HG03442 (cell line): Measurements from ENCODE around the gene POGZ.
A peak's percentile ranks its signal among the peaks of the same experiment; 100 is the strongest.
"Not testable (repeated sequence)": the region's sequence is repeated elsewhere in the genome, so short reads cannot be mapped to it uniquely, and the experiment has no call there.

Experiments
- ATAC-seq: cut with Tn5 transposase; IDR thresholded peaks from one replicate; pipeline ENCODE4 v1.9.1; 2021; ENCODE audit warnings: mild to moderate bottlenecking, moderate library complexity; ENCODE audit not compliant: unreplicated experiment

POGZ gene

DNA sequence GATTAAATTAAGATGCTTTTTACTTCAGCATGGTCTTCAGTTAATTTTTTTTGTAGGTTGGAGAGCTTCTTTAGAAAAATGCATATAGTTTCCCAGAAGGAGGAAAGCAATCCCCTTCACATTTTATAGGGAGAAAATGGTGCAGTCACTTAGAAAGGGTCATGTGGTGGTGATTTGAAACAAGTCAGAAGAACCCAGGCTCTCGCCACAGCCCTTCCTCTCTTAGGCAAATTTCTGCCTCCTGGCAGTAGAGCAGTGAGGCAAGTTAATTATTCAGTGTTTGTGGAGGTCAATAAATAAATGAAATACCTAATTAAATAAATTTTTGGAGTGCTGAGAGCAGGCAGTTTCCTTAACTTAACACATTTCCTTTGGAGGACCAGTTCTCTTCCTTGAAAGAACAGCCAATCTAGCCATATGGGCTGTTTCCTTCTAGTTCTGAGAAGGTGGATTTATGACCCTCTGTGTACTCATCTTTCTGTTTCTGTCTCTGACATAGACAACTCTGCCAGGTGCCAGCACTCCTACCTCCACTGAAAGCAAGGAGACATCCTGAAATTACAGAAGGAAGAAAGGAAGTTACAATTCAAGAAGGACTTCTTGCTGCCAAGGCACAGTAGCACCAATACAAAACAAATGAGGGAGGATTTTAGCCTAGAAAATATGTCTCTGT is 19.0 kb upstream of the POGZ start:
- no peak for ATAC-seq

GRCh38 chr1:151477066-151477465 is 17.8 kb upstream of the POGZ start:
- no peak for ATAC-seq

- no peak for ATAC-seq
Observed at GRCh38 chr1:151476083-151476482, 16.8 kb upstream of the POGZ start.

DNA sequence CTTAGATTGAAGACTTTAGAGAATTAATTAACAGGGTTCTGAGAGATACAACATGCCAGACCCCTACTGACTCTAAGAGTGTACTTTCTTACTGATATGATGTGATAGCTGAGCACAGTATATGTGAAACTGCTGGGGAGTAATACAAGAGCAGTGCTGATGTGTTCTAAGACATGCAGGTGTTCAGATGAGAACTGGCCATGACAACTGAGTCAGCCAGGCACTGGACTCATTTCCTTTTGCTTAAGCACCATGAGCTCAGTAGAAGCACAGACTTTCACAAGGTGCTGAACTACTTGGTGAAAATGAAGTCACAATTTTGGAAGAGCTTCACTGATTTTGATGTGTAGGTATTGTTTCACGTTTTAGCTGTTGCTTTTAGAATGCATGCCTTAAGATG is 15.9 kb upstream of the POGZ start:
- peak; percentile 81 for ATAC-seq

DNA sequence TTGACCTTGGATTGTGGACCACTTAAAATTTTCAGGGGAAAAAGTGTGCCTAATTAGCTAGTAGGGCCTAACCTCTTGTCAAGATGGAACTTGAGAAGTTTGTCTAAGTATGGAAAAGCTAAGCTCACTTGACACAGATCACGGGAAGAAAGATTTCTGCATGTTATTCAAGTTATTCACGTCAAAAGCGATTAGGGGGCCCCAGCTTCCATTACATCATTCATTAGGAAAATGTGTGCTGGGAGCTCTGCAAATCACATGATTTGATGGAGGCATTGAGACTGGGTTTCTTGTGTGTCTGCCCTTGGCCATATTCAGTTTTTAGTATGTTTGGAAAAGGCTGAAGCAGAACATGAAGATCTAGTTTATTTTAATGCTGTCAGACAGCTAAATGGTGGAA is 15.5 kb upstream of the POGZ start:
- no peak for ATAC-seq

DNA sequence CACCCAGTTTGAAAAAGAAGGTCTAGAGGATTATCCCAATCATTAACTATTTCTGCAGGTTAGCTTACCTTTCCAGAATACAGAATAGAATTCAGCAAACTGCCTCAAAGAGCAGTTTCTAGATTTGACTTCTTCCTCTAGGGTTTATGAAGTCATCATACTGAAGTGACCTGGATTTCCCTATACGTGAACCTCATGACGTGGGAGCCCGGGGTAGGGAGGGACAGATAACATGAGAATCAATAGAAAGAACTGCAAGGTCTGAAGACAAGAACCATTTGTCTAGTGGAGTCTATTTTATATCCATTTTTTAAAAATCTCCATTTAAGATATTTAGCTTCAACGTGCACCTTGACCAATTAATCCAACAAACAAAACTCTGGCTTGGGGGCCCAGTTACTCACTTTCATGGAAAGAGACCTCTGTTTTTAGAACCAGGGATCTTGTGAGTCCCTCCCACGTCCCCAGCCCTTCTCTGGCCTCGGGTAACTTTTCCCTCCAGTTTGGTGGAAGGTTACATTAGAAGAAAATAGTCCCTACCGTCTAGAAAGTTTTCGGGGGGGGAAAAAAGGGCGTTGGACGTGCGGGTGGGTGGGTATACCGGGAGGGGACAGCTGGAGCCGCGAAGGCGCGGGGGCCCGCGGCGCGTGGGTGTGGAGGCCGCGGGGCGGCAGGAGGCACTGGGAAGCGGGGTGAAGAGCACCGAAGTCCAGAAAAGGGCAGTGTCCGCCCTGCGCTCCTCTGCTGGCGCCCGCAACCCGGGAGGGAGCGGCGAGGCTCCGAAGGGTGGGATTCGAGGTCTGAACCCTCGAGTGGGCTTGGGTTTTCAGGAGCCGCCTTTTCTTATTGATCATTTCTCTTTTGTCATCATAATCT is 13.8 kb upstream of the POGZ start:
- ATAC-seq = no peak

GRCh38 chr1:151465026-151465425 is 5.7 kb upstream of the POGZ start:
- no peak for ATAC-seq

DNA sequence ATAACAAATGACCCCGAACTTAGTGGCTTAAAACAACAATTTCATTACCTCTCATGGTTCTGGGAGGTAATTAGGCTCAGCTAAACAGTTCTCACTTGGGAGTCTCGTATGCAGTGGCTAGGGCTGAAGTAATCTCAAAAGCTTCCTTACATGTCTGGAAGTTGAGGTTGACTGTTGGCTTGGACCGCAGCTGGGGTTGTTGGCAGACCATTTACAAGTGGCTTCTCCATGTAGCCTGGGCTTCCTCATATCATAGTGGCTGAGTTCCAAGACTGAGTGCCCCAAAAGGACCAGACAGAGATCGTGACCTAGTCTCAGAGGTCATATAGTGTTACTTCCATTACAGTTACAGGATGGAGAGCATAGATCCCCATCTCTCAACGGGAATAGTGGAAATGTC is 2.4 kb upstream of the POGZ start:
- ATAC-seq = no peak

DNA sequence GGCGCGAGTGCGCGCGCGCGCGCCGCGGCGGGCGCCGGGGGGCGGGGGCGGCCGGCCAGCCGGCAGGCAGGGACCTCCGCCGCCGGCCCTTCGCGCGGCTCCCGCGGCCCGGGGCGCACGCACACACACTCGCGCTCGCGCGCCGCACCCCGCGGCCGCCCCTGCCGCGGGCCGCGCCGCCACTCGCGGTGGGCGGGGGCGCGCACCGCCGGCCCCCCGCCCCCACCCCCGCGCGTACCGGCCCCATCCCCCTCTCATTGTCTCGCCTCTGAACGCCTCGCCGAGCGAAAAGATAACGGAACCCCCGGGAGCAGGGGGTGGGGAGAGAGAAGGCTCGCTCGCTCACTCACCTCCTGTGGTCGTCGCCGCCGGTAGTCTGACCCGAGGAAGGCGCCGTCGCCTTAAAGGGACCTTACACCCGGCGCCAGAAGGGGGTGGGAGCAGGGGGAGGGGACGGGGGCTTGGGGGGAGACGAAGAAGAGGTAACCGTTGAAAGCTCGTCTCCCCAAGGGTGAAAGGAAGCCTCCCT is 428 bp downstream of the POGZ start:
- peak; percentile 39 for ATAC-seq

- peak; percentile 30 for ATAC-seq
Observed at GRCh38 chr1:151457911-151458801, 1.1 kb downstream of the POGZ start.

DNA sequence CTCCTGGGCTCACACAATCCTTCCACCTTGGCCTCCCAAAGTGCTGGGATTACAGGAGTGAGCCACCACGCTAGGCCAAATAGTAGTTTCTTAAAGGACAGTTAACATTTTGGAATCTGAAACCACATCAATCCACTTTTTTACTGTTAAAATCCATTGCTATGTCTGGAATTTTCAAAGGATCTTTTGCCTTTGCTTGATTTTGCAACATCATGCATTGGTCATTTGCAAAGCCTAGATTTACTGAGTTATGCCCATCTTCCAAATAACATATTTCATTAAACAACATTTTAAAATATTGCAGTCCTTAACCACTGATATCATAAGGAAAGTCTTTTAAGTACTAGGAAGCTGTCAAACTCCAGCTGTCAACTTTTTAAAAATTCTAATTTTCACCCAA is 3.3 kb downstream of the POGZ start:
- no peak for ATAC-seq

DNA sequence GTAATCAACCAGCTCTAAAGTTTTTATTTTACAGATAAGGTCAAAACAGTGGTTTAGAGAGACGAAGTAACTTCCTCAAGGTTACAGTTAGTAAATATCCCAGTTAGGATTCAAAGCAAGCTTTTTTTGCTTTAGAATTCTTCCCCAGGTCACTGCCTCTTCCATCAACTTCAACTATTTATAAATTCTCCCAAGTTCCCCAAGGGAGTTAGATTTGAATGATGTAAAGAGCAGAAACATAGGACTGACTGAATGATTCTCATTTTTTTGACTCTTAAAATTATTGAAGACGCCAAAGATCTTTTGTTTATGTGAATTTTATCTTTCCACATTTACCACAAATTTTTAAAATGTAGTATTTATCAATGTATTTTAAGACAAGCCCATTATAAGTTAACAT is 4.1 kb downstream of the POGZ start:
- no peak for ATAC-seq

GRCh38 chr1:151447696-151448095 is 11.6 kb downstream of the POGZ start:
- no peak for ATAC-seq

- ATAC-seq = no peak
Observed at GRCh38 chr1:151444783-151445177, 14.5 kb downstream of the POGZ start.

- ATAC-seq = no peak
Observed at GRCh38 chr1:151443846-151444782, 15.2 kb downstream of the POGZ start.

DNA sequence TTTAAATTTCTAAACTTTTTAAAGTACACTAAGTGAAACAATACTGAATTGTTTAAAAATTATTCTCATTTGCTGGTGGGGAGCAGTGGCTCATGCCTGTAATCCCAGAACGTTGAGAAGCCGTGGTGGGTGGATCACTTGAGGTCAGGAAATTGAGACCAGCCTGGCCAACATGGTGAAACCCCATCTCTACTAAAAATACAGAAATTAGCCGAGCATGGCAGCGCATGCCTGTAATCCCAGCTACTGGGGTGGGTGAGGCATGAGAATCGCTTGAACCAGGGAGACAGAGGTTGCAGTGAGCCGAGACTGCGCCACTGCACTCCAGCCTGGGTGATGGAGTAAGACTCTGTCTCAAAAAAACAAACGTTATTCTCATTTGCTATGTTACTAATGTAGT is 21.9 kb downstream of the POGZ start:
- not testable (repeated sequence) for ATAC-seq

DNA sequence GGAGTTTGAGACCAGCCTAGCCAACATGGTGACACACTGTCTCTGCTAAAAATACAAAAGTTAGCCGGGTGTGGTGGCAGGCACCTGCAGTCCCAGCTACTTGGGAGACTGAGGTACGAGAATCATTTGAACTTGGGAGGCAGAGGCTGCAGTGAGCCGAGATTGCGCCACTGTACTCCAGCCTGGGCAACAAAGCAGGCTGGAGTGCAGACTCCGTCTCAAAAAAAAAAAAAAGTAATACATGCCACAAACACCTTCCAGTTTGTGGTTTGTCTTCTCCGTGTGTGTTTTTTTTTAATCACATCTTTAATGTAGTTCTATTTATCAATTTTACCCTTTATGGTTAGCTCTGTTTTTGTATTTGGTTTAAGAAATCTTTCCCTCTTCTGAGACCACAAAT is 22.3 kb downstream of the POGZ start:
- no peak for ATAC-seq

- no peak for ATAC-seq
Observed at GRCh38 chr1:151435174-151435573, 24.1 kb downstream of the POGZ start.

DNA sequence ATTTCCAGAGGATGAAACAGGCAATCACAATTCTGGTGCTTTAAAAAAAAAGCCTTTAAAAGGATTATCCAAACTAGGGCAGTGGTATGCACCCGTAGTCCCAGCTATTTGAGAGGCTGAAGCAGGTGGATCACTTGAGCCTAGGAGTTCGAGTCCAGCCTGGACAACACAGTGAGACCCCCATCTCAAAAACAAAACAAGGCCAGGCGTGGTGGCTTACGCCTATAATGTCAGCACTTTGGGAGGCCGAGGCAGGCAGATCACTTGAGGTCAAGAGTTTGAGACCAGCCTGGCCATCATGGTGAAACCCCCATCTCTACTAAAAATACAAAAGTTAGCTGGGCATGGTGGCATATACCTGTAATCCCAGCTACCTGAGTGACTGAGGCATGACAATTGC is 25.5 kb downstream of the POGZ start:
- not testable (repeated sequence) for ATAC-seq

DNA sequence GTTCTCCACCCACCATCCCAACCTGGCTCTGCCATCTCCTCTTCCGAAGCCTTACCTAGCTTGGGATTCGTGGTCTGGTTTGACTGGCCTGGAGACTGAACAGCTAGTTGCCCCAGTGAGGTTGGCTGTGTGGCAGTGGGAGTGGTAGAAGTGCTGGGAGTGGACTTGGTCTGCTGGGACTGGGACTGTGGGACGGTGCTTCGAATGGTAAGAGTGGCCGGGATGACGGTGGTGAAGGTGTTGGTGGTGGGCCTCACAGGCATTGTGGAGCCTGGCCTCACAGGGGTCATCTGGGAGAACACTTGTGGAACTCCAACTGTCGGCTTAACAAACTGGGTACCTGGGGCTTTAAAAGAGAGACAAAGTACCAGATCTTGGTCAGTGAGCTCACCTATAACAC is 31.2 kb downstream of the POGZ start:
- no peak for ATAC-seq
